BJ (cell line): Measurements from ENCODE around the gene CAMK1G. TPM values are rescaled to one million over a fixed set of nuclear protein-coding genes. Genes with fewer than 3 reads are reported as not detected.

Experiments used
- CTCF ChIA-PET: fragments of 350-600 bp; formaldehyde crosslinking; extraction: SDS; loops from one replicate; lab custom pipeline; 2021; ENCODE audit warnings: antibody characterized with exemption, inconsistent platforms; lab: Yijun Ruan, JAX
- POLR2A ChIA-PET: fragments of 300-600 bp; sonication (Branson Sonifier 250); formaldehyde crosslinking; extraction: SDS; loops from one replicate; lab custom pipeline; 2021; ENCODE audit warnings: antibody characterized with exemption; lab: Charles Lee
- DNase-seq: peaks from one replicate; pipeline ENCODE4 v3.0.0-alpha.2; 2011; ENCODE audit warnings: low read depth
- H3K27me3 ChIP-seq: 2 replicates; pipeline ENCODE4 v1.6.0; 2011; ENCODE audit warnings: low read length; ENCODE audit not compliant: control insufficient read depth, insufficient read depth
- H3K36me3 ChIP-seq: 2 replicates; pipeline ENCODE4 v1.5.1; 2011; ENCODE audit warnings: low read length; ENCODE audit not compliant: control insufficient read depth, insufficient read depth
- H3K4me3 ChIP-seq: 2 replicates; pipeline ENCODE4 v1.5.1; 2011; ENCODE audit warnings: low read depth, mild to moderate bottlenecking, control low read depth, low read length
- polyA plus RNA-seq: library from polyadenylated mRNA; depleted of rRNA; stranded (reverse); fragments of >200 nt; gene quantifications from 2 replicates; pipeline ENCODE4 v1.2.3, GENCODE V29; 2011
- TF ChIP-seq, protein P1 (sequence below): IDR thresholded peaks from 2 replicates; pipeline ENCODE4 v1.5.1; 2011; ENCODE audit warnings: low read depth, mild to moderate bottlenecking, control low read depth, inconsistent platforms, low read length, moderate library complexity; ENCODE audit not compliant: insufficient read depth

The CAMK1G gene
- polyA plus RNA-seq, 1 experiment = 1.5 TPM

DNA sequence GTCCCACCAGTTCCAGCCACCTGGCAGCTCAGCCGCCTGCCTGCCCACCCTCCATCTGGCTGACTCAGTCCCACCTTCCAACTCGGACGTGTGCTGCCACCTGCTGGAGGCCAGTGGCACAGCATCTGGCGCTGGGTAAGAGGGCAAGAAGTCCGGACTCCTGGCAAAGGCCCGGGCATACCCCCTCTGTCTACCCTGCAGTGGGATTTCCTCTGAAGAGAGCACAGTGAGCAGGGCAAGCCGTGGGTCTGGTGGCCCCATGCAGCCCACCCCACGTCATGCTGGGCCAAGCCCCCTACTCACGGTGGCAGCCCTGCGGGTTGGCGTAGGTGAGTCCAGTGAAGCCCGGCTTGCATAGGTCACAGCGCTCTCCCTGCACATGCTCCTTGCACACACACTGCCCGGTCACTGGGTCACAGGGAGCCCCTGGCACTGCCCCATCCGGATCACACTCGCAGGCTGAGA, 44.2 kb downstream of the CAMK1G start:
- POLR2A ChIA-PET = no interaction called here
- H3K27me3 ChIP-seq = no peaks in the 10 kb centered on the region
- CTCF ChIA-PET = interaction anchor here (0.6 to 10.5 kb wide), 27 partner anchors 8 to 180 kb away, joined by 3 to 154 read pairs (median 6); partner anchors contain the start of genes CAMK1G and LAMB3
- no peaks in the 10 kb centered on the region for H3K36me3 ChIP-seq
- TF ChIP-seq, protein P1, sequence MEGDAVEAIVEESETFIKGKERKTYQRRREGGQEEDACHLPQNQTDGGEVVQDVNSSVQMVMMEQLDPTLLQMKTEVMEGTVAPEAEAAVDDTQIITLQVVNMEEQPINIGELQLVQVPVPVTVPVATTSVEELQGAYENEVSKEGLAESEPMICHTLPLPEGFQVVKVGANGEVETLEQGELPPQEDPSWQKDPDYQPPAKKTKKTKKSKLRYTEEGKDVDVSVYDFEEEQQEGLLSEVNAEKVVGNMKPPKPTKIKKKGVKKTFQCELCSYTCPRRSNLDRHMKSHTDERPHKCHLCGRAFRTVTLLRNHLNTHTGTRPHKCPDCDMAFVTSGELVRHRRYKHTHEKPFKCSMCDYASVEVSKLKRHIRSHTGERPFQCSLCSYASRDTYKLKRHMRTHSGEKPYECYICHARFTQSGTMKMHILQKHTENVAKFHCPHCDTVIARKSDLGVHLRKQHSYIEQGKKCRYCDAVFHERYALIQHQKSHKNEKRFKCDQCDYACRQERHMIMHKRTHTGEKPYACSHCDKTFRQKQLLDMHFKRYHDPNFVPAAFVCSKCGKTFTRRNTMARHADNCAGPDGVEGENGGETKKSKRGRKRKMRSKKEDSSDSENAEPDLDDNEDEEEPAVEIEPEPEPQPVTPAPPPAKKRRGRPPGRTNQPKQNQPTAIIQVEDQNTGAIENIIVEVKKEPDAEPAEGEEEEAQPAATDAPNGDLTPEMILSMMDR = peak; percentile 99
- DNase-seq = no peak
- H3K4me3 ChIP-seq = no peak overlapping the region

DNA sequence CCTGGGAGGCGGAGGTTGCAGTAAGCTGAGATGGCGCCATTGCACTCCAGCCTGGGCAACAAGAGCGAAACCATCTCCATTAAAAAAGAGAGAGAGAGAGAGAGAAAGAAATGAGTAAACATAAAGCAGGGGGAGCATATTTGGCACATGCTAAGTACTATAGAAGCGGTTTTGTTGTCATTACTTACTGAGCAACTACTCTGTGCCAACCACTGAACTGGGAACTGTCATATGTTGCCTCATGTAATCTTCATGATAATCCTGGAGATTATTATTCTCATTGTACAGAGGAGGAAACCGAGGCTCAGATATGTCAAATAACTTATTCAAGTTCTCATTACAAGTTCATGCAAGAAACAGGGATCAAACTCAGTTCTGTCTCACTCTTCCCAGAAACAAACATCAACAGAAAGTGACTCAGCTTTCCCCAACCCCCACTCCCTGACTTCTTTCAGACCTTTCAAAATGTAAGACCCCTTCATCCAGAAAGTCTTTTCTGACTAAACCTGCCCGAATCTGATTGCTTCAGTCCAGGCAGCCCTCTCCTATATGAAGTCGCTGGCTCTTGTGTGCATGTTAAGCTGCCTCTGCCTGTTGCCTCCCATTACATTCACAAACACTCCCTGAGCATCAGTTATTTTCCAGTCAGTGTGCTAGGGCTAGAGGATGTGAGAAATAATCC, 45.2 kb downstream of the CAMK1G start:
- no peak overlapping the region for H3K4me3 ChIP-seq
- ChIA-PET POLR2A (no interaction called here), CTCF (interaction anchor here (1.1 to 10.5 kb wide), 8 partner anchors 9 to 119 kb away, joined by 3 to 154 read pairs (median 4); partner anchors contain the start of gene CAMK1G)

DNA sequence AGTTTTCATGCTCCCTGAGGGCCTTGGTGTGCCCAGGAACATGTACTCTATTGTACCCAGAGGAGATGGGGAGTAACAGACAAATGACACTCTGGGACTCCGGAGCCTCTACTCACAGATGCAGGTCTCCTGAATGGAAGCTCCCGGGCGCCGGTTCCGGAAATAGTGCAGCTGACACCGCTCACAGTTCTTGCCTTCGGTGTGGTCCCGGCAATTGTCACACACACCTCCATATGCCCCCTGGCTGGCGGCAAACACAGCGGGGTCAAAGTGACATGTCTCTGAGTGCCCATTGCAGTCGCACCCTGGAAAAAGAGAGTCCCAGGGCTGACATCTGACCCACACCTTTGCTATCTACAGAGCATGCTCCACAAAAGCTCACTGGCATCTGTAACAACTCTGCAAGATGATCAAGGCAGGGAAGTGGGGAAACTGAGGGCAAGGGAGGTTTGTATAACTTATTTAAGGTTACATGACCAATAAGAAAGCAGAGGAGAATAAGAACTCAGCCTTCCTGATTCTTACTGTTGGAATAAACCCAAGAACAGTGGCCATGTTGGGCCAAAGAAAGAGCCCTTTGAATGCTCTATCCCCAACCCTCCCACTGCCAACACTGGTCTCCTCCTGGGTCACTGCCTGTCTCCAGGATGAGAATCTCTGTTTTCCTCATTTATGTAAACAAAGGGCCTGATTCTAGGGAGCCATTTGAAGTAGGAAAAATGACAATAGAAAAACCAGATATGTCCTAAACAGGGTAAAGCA, 46.3 kb downstream of the CAMK1G start:
- DNase-seq = no peak
- POLR2A ChIA-PET = no interaction called here
- Histone ChIP-seq H3K27me3 (no peaks in the 10 kb centered on the region), H3K36me3 (no peaks in the 10 kb centered on the region), H3K4me3 (no peak overlapping the region)
- TF ChIP-seq, protein P1 = no peak
- CTCF ChIA-PET = interaction anchor here (0.8 to 10.5 kb wide), 9 partner anchors 10 to 118 kb away, joined by 3 to 154 read pairs (median 4); partner anchors contain the start of gene CAMK1G

More for the DNA sequence above, 45.2 kb downstream of the CAMK1G start:
- Histone ChIP-seq H3K36me3 (no peaks in the 10 kb centered on the region), H3K27me3 (no peaks in the 10 kb centered on the region)
- TF ChIP-seq, protein P1 = no peak
- no peak for DNase-seq

DNA sequence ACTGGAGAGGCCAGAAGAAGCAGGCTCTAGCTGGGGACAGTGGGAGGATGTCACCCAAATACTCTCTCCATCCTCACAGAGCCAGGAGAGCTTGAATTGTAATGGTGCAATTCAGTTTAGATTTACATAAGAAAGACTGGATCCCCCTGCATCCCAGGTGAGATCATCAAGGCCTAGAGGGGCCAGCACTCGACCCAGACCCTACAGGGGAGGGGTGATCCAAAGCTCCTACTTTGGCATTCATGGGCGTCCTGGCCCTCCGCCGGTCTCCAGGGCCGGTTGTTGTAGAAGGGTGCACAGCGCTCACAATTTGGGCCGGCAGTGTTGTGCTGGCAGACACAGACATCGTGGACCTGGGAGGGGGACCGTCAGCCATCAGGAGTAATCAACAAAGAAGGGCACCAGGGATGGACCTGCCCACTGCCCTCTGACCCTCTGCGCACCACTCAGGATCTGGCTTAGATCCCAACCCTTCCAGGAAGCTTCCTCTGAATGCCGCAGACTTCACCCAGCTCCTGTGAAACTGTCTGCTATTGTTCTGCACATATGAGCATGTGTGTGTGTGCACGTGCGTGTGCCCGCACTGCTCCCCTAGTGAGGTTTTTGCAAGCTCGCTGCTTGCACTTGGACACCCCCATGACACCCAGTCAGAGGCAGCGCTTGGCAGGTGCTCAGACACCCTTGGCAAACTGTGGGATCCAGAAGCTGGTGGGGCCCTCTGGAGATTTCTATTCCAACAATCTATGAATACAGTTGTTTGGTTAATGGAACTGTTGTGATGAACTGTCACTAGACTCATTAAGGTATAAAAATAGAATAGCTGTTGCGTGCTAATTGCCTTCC, 47.1 kb downstream of the CAMK1G start:
- no peaks in the 10 kb centered on the region for H3K36me3 ChIP-seq
- CTCF ChIA-PET = interaction anchor here (0.8 to 10.5 kb wide), 7 partner anchors 7 to 63 kb away, joined by 3 to 154 read pairs (median 4); no protein-coding TSS in a partner anchor
- TF ChIP-seq, protein P1 = no peak
- DNase-seq = no peak
- no peaks in the 10 kb centered on the region for H3K27me3 ChIP-seq
- H3K4me3 ChIP-seq = no peak overlapping the region
- POLR2A ChIA-PET = no interaction called here
